Heart right ventricle (tissue), 16 donors: ENCODE measurements around the gene ATP1B1. TPM values are rescaled to one million over a fixed set of nuclear protein-coding genes. Genes with fewer than 3 reads are reported as not detected.
A peak's percentile ranks its signal among the peaks of the same experiment; 100 is the strongest.

Source experiments
- ATAC-seq, 8 donors: fragments of 200-7000 bp; cut with Tn5 transposase; one replicate each; pipeline ENCODE4 v1.9.1; 2020; ENCODE audit warnings: mild to moderate bottlenecking in 8 of 8, moderate library complexity in 8 of 8, moderate number of reproducible peaks in 1 of 8
- DNase-seq, 2 donors: peaks; one replicate each; pipeline ENCODE4 v3.0.0-alpha.2; 2020
- H3K27ac ChIP-seq, 10 donors: fragments of 200-600 bp; sonication (generic) in 2 of 10; one replicate each; pipeline versions ENCODE4 v1.5.0 to v1.8.0; 2020 to 2022; ENCODE audit warnings: mild to moderate bottlenecking in 3 of 10
- H3K27me3 ChIP-seq, 7 donors: fragments of 200-600 bp; one replicate each; pipeline ENCODE4 v1.8.0; 2021 to 2022; ENCODE audit warnings: mild to moderate bottlenecking in 2 of 7
- H3K36me3 ChIP-seq, 9 donors: fragments of 200-600 bp; sonication (generic) in 1 of 9; one replicate each; pipeline versions ENCODE4 v1.5.0 to v1.8.0; 2020 to 2022; ENCODE audit warnings: mild to moderate bottlenecking in 2 of 9
- H3K4me1 ChIP-seq, 9 donors: fragments of 200-600 bp; sonication (generic) in 1 of 9; one replicate each; pipeline versions ENCODE4 v1.5.0 to v1.8.0; 2020 to 2022; ENCODE audit warnings: mild to moderate bottlenecking in 4 of 9
- H3K4me3 ChIP-seq, 10 donors: fragments of 200-600 bp; sonication (generic) in 2 of 10; one replicate each; pipeline versions ENCODE4 v1.5.0 to v1.8.0; 2020 to 2022; ENCODE audit warnings: mild to moderate bottlenecking in 7 of 10, moderate library complexity in 2 of 10
- H3K9me3 ChIP-seq, 11 donors: fragments of 200-600 bp in 10 of 11; sonication (generic) in 2 of 11; one replicate each; pipeline versions ENCODE4 v1.5.0 to v1.8.0; 2013 to 2022; ENCODE audit warnings: mild to moderate bottlenecking in 2 of 11, control low read depth in 1 of 11, moderate library complexity in 1 of 11
- WGBS, 2 donors: extraction: QIAGEN DNeasy Blood & Tissue Kit; methylation state at CpG; one replicate each; pipeline ENCODE4 v1.1.7; 2013; ENCODE audit warnings: inconsistent platforms in 1 of 2; 5-methylcytosine and 5-hydroxymethylcytosine counted together
- intact Hi-C, 10 donors: fragments of 100-400 bp; cut with DNase I; formaldehyde crosslinking; loops; one replicate each; pipeline versions ENCODE4 v1.11.1 to v1.14.2; 2022
- polyA plus RNA-seq, 2 donors: library from polyadenylated mRNA; stranded (reverse); fragments of 200-250 nt; gene quantifications; one replicate each; pipeline ENCODE4 v1.2.3, GENCODE V29; 2013
- total RNA-seq, 10 donors: library from RNA; stranded (reverse); fragmentation: NEBNext Ultra II Directional in 3 of 10; extraction: Animal tissue kit (Norgen Biotek cat#: 25700) in 3 of 10; gene quantifications; one replicate each; pipeline versions ENCODE4 v1.2.1 to v1.2.4, GENCODE V29; 2021 to 2023
- TF ChIP-seq, protein P1 (sequence below), 9 donors: fragments of 200-600 bp; sonication (generic) in 2 of 9; IDR thresholded peaks; one replicate each; pipeline versions ENCODE4 v1.5.0 to v1.8.0; 2021 to 2022; ENCODE audit warnings: antibody characterized with exemption in 9 of 9, mild to moderate bottlenecking in 5 of 9, moderate library complexity in 1 of 9
- donor health status: Arrhythmogenic right ventricular cardiomyopathy.
- donor health status: ischemic (EF 13 %, LVEDD 7.1; RV severe dilation, severe dysfunction).
- donor health status: healthy with polysubstance abuse.
- donor health status: DM: no; HTN: yes; CAD: no.
- donor health status: DM: no; HTN: no; CAD: no.
- donor health status: ischemic (EF 25% LVEDD 6.9; RV normal size, moderate dysfunction).
- donor health status: ischemic (EF 25% LVEDD 5.7; RV mildly dilated, moderate dysfunction).
- donor health status: healthy.
- donor health status: DM: yes; HTN: yes; CAD: no.
- donor health status: Ischemic cardiomyopathy.
- donor health status: ischemic (EF 35%, LVEDD 5.7; RV mildly dilated, moderate dysfunction).
- donor health status: nonischemic (EF 11% LVEDD 7.7; RV severe dilation, severe dysfunction).
- donor health status: DM: yes; HTN: yes; CAD: no.
- donor health status: PGD.
- donor health status: ischemic (EF 29% LVEDD 5.4; RV normal size, mild dysfunction).
- donor health status: nonischemic (EF 23%, LVEDD 6.1; RV moderate dilation, normal function).

The ATP1B1 gene
- total and polyA plus RNA-seq, 12 donors: 137 to 472 (median 268) TPM

DNA sequence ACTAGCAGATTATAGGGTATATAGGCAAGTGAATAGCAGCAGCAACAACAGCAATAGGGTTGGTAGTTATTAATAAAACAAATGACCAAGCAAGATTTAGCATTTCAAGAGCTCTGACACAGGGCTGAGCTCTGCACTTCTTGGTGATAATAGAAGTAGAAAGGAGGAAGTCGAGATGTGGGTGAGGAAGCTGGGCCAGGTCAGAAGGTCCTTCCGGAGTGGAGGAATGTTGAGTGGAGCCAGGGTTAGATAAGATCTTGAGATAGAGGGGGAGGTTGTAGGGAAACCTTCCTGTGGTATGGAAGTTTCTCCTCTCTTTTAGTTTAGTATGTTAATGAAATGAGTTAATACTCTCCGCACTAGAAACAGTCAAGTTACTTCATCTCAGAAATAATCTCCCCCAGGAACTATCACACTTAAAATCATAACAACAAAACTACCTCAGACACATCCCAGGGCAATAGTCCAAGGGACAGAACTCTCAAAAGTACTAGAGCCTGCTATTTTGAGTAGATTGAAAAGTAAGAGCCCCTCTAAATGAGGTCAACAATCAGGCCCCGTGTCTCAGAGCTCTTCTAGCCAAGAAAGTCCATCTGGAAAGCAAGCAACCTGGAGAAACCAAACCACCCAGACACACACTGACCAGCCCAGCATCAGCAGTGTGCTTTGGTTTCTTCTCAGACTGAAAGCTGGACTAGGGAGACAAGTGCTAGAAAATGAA is 45.4 kb upstream of the ATP1B1 start:
- intact Hi-C loops: no loop called here
- Histone ChIP-seq H3K4me3 (no peak overlapping the region), H3K27ac (peak overlapping the region in 1 of 10 donors; percentile 71), H3K27me3 (no peaks in the 10 kb centered on the region), H3K36me3 (no peaks in the 10 kb centered on the region), H3K4me1 (peaks cover 0 to 20% (median 12%) of the 10 kb centered on the region in 9 donors), H3K9me3 (peaks cover 0 to 28% (median 6%) of the 10 kb centered on the region in 11 donors)
- DNase-seq (peak in 1 of 2 donors; percentile 15), ATAC-seq (peak in 7 of 8 donors; percentile 52 to 80 (median 64))
- WGBS, 2 donors: 25% methylated on average over 4 of the region's 4 CpGs
- TF ChIP-seq, protein P1, sequence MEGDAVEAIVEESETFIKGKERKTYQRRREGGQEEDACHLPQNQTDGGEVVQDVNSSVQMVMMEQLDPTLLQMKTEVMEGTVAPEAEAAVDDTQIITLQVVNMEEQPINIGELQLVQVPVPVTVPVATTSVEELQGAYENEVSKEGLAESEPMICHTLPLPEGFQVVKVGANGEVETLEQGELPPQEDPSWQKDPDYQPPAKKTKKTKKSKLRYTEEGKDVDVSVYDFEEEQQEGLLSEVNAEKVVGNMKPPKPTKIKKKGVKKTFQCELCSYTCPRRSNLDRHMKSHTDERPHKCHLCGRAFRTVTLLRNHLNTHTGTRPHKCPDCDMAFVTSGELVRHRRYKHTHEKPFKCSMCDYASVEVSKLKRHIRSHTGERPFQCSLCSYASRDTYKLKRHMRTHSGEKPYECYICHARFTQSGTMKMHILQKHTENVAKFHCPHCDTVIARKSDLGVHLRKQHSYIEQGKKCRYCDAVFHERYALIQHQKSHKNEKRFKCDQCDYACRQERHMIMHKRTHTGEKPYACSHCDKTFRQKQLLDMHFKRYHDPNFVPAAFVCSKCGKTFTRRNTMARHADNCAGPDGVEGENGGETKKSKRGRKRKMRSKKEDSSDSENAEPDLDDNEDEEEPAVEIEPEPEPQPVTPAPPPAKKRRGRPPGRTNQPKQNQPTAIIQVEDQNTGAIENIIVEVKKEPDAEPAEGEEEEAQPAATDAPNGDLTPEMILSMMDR (IDR thresholded peaks at IDR 0.05): no peak

DNA sequence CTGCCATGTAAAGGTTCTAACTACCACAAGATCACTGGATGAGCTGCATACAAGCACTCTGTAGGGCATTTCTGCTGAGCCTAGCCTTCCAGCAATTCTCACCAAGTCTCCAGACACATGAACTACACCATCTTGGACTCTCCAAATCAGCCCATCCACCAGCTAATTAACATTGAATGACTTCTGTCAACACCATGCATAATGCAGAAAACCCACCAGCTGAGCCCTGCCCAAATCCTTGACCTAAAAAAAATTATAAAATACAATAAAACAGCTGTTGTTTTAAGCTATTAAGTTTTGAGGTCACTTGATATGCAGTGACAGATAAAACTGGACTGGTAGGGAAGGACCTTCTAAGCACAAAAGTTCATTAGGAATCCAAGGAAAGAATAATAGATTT is 44.3 kb upstream of the ATP1B1 start:
- H3K9me3 ChIP-seq: peaks cover 0 to 39% (median 6%) of the 10 kb centered on the region in 11 donors
- no peak overlapping the region for H3K27ac ChIP-seq
- H3K36me3 ChIP-seq: no peaks in the 10 kb centered on the region
- no peak overlapping the region for H3K4me3 ChIP-seq
- H3K4me1 ChIP-seq: peaks cover 0 to 20% (median 12%) of the 10 kb centered on the region in 9 donors
- TF ChIP-seq, protein P1 (IDR thresholded peaks at IDR 0.05): no peak
- H3K27me3 ChIP-seq: no peaks in the 10 kb centered on the region
- no peak for ATAC-seq
- DNase-seq: no peak
- intact Hi-C loops: no loop called here

DNA sequence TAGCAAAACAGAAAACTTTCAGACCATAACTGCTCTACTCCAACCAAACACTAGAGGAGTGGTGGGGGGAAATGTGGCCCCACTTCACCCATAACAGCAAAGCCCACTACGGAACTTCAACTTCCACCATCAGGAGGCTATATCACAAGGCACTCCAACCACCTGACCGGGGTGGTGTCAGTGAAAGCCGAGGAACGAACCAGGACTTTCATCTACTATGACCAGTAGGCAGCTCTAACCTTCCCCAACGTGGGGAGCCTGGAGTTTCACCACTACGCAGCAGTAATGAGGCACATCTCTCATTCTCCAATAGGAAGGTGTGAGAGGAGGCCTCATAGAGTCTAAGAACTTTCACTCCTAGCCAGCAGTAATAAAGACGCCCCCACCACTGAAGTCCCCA is 42.4 kb upstream of the ATP1B1 start:
- Histone ChIP-seq H3K4me3 (no peak overlapping the region), H3K36me3 (no peaks in the 10 kb centered on the region), H3K9me3 (peaks cover 0 to 45% (median 6%) of the 10 kb centered on the region in 11 donors), H3K4me1 (peaks cover 0 to 20% (median 12%) of the 10 kb centered on the region in 9 donors), H3K27ac (no peak overlapping the region), H3K27me3 (no peaks in the 10 kb centered on the region)
- ATAC-seq (no peak), DNase-seq (no peak)
- intact Hi-C loops: no loop called here
- WGBS, 2 donors: 87 to 93% methylated on average over 7 of the region's 7 CpGs
- TF ChIP-seq, protein P1 (IDR thresholded peaks at IDR 0.05): no peak

DNA sequence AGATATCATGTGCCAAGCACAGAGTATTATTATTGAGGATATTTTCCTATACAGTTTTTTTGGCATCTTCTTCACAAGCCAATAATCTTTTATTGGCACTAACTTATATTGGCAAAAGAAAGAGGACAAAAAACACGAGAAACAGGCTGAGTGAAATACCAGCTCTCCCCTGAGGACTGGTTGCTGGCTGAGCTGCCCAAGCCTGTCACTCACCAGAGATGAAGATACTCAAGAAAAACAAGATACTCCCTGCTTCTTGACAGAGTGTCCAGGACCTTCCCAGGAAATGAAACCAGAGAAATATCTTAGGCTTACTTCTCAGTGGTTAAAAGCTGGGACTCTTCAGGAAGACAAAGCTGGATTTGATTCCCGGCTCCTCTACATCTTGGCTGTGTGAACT is 35.9 kb upstream of the ATP1B1 start:
- no peaks in the 10 kb centered on the region for H3K36me3 ChIP-seq
- H3K4me3 ChIP-seq: no peak overlapping the region
- intact Hi-C loops: no loop called here
- TF ChIP-seq, protein P1 (IDR thresholded peaks at IDR 0.05): no peak
- peaks cover 0 to 22% (median 6%) of the 10 kb centered on the region in 11 donors for H3K9me3 ChIP-seq
- no peak for DNase-seq
- H3K27me3 ChIP-seq: no peaks in the 10 kb centered on the region
- H3K27ac ChIP-seq: no peak overlapping the region
- H3K4me1 ChIP-seq: no peaks in the 10 kb centered on the region
- WGBS, 2 donors: 50 to 56% methylated on average over 2 of the region's 2 CpGs
- ATAC-seq: peak in 3 of 8 donors; percentile 14 to 46 (median 31)
